Measurements from ENCODE around the gene PAN2.
"Not testable (repeated sequence)": the region's sequence is repeated elsewhere in the genome, so short reads cannot be mapped to it uniquely, and the experiment has no call there.

The PAN2 gene

GRCh38 chr12:56330936-56331490 lies 2.8 kb downstream of the PAN2 start:
- no peak for ATAC-seq
- H3K4me3 Mint-ChIP-seq, result no peak overlapping the region
- H3K4me1 Mint-ChIP-seq, result peaks cover 42% of the 10 kb centered on the region
- no peak for DNase-seq
- H3K9me3 Mint-ChIP-seq, result no peaks in the 10 kb centered on the region
- H3K27me3 Mint-ChIP-seq, result no peaks in the 10 kb centered on the region
- H3K27ac Mint-ChIP-seq, result no peak overlapping the region

DNA sequence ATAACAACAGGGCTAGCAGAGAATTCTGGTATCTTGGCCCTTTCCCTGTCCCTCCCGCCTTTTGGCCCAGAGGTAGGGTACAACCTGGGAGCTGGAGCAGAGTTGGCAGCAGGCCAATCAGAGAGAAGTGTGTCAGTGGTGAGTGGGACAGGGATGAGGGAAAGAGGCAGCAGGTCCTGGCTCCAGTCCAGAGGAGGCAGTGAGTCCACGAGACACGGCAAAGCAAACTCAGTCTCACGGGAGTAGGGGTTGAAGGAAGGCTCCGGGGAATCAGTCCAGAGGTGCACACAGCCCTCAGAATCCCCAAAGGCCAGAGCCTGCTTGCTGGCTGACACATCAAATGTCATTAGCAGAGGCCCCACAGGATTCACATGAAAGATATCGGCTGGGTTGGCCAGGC lies 7.3 kb downstream of the PAN2 start:
- DNase-seq (no peak), ATAC-seq (no peak)
- H3K27me3 Mint-ChIP-seq, result no peaks in the 10 kb centered on the region
- no peaks in the 10 kb centered on the region for H3K9me3 Mint-ChIP-seq
- H3K27ac Mint-ChIP-seq, result no peak overlapping the region
- peaks cover 12% of the 10 kb centered on the region for H3K4me1 Mint-ChIP-seq
- no peak overlapping the region for H3K4me3 Mint-ChIP-seq

DNA sequence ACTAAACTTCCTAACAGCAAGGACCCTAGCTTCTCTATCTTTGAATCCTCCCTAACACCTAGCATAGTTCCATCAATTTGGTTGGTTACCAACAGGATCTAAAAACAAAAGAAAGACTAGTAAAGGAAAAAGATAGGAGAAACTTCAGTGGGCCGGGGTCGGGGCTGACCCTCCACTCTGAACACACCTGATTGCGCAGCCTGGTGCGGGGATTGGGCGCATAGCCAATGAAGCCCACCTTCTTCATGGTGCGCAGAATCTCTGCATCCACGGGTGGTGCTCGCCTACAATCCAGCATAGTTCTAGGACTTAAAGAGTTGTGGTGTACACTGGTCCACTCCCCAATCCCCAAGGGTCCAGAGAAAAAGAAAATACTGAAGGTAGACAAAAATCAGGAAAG lies 7.7 kb downstream of the PAN2 start:
- Mint-ChIP-seq H3K4me3 (no peak overlapping the region), H3K27me3 (no peaks in the 10 kb centered on the region), H3K27ac (no peak overlapping the region), H3K4me1 (peaks cover 9% of the 10 kb centered on the region), H3K9me3 (no peaks in the 10 kb centered on the region)
- ATAC-seq (no peak), DNase-seq (no peak)

DNA sequence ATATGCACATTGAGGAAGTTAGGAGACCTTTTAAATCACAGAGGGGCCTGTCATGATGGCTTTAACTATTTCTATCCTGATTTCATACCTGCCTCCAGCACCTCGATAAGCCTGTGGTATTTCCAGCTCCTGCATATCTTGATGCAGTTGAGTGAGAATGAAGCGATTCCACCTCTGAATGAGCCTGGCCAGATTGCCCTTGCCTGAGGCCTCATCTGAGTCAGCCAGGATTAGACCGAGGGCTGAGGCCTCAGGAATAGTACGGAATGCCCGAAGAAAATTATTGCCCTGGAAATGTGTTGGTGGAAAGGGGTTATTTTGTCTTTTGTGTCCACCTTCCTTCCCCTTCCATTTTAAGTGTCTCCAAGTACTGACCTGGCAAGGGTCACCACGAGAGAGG lies 9.6 kb downstream of the PAN2 start:
- Mint-ChIP-seq H3K9me3 (no peaks in the 10 kb centered on the region), H3K27ac (no peak overlapping the region), H3K4me1 (peaks cover 9% of the 10 kb centered on the region), H3K4me3 (no peak overlapping the region), H3K27me3 (no peaks in the 10 kb centered on the region)
- DNase-seq (no peak), ATAC-seq (no peak)

DNA sequence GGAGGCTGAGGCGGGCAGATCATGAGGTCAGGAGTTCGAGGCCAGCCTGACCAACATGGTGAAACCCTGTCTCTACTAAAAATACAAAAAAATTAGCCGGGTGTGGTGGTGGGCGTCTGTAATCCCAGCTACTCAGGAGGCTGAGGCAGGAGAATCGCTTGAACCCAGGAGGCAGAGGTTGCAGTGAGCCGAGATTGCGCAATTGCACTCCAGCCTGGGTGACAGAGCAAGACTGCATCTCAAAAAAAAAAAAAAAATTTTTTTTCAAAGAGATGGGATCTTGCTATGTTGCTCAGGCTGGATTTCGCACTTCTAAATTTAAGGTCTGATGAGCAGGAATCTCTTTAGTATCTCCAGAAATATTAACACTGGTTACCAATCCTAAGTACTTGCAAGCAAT lies 12.2 kb downstream of the PAN2 start:
- H3K27me3 Mint-ChIP-seq, H3K4me3 Mint-ChIP-seq, DNase-seq, H3K9me3 Mint-ChIP-seq, ATAC-seq, H3K27ac Mint-ChIP-seq: not testable (repeated sequence)
- H3K4me1 Mint-ChIP-seq, result peaks cover 10% of the 10 kb centered on the region

DNA sequence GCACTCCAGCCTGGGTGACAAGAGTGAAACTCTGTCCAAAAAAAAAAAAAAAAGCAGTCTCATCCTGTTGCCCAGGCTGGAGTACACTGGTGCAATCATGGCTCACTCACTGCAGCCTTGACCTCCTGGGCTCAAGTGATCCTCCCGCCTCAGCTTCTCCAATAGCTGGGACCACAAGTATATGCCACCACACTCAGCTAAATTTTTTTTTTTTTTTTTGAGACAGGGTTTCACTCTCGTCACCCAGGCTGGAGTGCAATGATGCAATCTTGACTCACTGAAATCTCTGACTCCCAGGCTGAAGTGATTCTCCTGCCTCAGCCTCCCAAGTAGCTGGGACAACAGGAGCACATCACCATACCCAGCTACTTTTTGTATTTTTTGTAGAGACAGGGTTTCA lies 12.8 kb downstream of the PAN2 start:
- H3K27ac Mint-ChIP-seq, result peak overlapping the region in 1 of 2 donors; percentile 57
- no peaks in the 10 kb centered on the region for H3K27me3 Mint-ChIP-seq
- H3K9me3 Mint-ChIP-seq, result no peaks in the 10 kb centered on the region
- H3K4me1 Mint-ChIP-seq, result peaks cover 7% of the 10 kb centered on the region
- H3K4me3 Mint-ChIP-seq, result no peak overlapping the region
- ATAC-seq, result peak; percentile 5
- DNase-seq, result peak in 1 of 2 donors; percentile 15

DNA sequence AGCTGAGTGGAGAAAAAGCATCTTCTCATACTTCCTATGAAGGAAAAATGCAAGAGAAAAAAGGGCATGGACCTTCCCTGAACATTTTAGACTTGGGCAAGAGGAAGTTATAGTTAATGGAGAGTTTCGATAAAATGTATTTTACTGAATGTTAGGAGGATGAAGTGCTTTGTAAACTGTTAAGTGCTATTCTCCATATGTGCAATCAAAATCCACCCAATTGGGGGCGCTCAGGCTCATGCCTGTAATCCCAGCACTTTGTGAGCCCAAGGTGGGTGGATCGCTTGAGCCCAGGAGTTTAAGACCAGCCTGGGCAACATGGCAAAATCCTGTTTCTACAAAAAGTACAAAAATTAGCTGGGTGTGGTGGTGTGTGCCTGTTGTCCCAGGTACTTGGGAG lies 16.1 kb downstream of the PAN2 start:
- H3K27ac Mint-ChIP-seq, result no peak overlapping the region
- no peak overlapping the region for H3K4me3 Mint-ChIP-seq
- H3K4me1 Mint-ChIP-seq, result peaks cover 25% of the 10 kb centered on the region
- ATAC-seq, result no peak
- no peaks in the 10 kb centered on the region for H3K27me3 Mint-ChIP-seq
- H3K9me3 Mint-ChIP-seq, result no peaks in the 10 kb centered on the region
- DNase-seq, result no peak

GRCh38 chr12:56315622-56316473 lies 18.0 kb downstream of the PAN2 start, which contains the start of gene CNPY2:
TSS of gene CNPY2 (minus strand) at chr12:56315988. CDS start at chr12:56315217, 771 bp downstream.
- peak within 1 kb of the TSS; percentile 97 to 100 for H3K27ac Mint-ChIP-seq
- H3K4me3 Mint-ChIP-seq, result peak within 1 kb of the TSS; percentile 95 to 100
- H3K27me3 Mint-ChIP-seq, result no peaks in the 10 kb centered on the region
- ATAC-seq (peak; percentile 94), DNase-seq (peak; percentile 93 to 94)
- no peaks in the 10 kb centered on the region for H3K9me3 Mint-ChIP-seq
- H3K4me1 Mint-ChIP-seq, result peaks cover 25% of the 10 kb centered on the region

DNA sequence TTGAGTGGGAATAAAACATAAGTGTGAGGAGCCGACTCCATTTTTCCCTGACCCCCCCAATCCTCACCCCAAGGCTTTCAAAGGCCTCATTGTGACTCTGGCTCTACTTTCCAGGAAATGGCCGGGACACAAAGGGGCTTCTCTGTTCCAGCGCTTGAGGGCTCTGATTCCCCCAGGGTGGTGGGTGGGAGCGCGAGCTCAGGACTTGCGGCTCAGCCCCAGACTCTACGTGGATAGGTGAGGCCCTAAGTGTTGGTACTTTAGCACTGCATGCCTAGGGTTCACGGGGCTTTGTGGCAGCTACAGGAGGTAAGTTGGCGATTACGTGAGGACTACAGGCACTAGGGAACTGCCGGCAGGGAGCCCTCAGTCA lies 18.6 kb downstream of the PAN2 start:
- peak overlapping the region; percentile 97 to 100 for H3K27ac Mint-ChIP-seq
- peaks cover 25% of the 10 kb centered on the region for H3K4me1 Mint-ChIP-seq
- H3K27me3 Mint-ChIP-seq, result no peaks in the 10 kb centered on the region
- peak in 1 of 2 donors; percentile 22 for DNase-seq
- ATAC-seq, result peak; percentile 1
- no peaks in the 10 kb centered on the region for H3K9me3 Mint-ChIP-seq
- peak overlapping the region; percentile 95 to 100 for H3K4me3 Mint-ChIP-seq

- Mint-ChIP-seq H3K27me3 (no peaks in the 10 kb centered on the region), H3K9me3 (no peaks in the 10 kb centered on the region), H3K4me3 (no peak overlapping the region), H3K4me1 (peaks cover 18% of the 10 kb centered on the region), H3K27ac (peak overlapping the region in 1 of 2 donors; percentile 89)
- ATAC-seq (no peak), DNase-seq (no peak)
These were observed 22.8 kb downstream of the PAN2 start for GRCh38 chr12:56311003-56311402.

DNA sequence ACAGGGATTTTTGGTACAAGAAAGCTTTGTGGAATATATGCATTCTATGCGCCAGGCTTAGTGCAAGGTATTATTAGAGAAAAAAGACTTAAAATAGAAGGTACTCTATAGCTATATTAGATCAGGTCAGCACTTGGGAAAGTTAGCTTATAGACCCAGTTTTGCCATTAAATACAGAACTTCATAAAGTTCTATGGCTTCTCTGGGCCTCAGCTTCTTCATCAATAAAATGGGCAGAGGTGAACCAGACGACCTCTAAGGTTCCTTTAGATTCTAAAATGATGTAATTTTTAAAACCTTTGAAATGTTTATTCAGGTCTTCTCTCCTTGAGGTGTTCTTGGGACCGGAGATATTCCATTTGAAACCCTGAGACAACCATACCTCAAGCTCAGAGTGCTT lies 25.1 kb downstream of the PAN2 start:
- no peaks in the 10 kb centered on the region for H3K9me3 Mint-ChIP-seq
- no peaks in the 10 kb centered on the region for H3K27me3 Mint-ChIP-seq
- no peak overlapping the region for H3K27ac Mint-ChIP-seq
- no peak for DNase-seq
- H3K4me1 Mint-ChIP-seq, result no peaks in the 10 kb centered on the region
- H3K4me3 Mint-ChIP-seq, result no peak overlapping the region
- ATAC-seq, result no peak

DNA sequence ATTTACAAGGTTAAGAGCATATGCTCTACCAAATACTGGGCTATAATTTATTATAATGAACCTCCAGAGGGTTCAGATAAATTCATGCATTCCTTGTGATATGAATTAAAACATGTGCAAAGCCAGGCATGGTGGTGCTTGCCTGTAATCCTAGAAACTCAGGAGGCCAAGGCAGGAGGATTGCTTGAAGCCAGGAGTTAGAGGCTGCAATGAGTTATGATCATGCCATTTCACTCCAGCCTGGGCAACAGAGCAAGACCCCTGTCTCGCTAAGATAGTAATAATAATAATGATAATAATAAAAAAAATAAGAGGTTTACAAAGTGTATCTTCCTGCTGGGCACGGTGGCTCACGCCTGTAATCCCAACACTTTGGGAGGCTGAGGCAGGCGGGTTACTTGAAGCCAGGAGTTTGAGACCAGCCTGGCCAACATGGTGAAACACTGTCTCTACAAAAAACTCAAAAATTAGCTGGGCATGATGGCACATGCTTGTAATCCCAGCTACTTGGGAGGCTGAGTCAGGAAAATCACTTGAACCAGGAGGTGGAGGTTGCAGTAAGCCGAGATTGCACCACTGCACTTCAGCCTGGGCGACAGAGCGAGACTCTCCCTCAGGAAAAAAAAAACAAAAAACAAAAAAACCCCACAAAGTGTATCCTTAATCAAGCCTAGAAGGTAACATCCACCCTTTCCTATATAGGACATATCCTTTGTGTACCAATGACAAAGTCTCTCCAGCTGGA lies 26.4 kb downstream of the PAN2 start:
- H3K27ac Mint-ChIP-seq, result peak overlapping the region in 1 of 2 donors; percentile 19
- no peaks in the 10 kb centered on the region for H3K9me3 Mint-ChIP-seq
- no peaks in the 10 kb centered on the region for H3K27me3 Mint-ChIP-seq
- H3K4me1 Mint-ChIP-seq, result peaks cover under 1% of the 10 kb centered on the region
- DNase-seq (no peak), ATAC-seq (no peak)
- no peak overlapping the region for H3K4me3 Mint-ChIP-seq

GRCh38 chr12:56304872-56305590 lies 28.8 kb downstream of the PAN2 start:
- Mint-ChIP-seq H3K27me3 (no peaks in the 10 kb centered on the region), H3K27ac (peak overlapping the region in 1 of 2 donors; percentile 1), H3K4me3 (no peak overlapping the region), H3K4me1 (peaks cover 22% of the 10 kb centered on the region), H3K9me3 (no peaks in the 10 kb centered on the region)
- no peak for ATAC-seq
- DNase-seq, result no peak

GRCh38 chr12:56304276-56304675 lies 29.5 kb downstream of the PAN2 start:
- Mint-ChIP-seq H3K27me3 (no peaks in the 10 kb centered on the region), H3K9me3 (no peaks in the 10 kb centered on the region), H3K27ac (no peak overlapping the region), H3K4me3 (no peak overlapping the region), H3K4me1 (peaks cover 22% of the 10 kb centered on the region)
- DNase-seq (no peak), ATAC-seq (no peak)

GRCh38 chr12:56300644-56301464 lies 32.9 kb downstream of the PAN2 start:
- Mint-ChIP-seq H3K27ac (peak overlapping the region; percentile 95 to 97), H3K4me1 (peaks cover 55% of the 10 kb centered on the region), H3K9me3 (no peaks in the 10 kb centered on the region), H3K27me3 (no peaks in the 10 kb centered on the region), H3K4me3 (peak overlapping the region; percentile 96 to 98)
- ATAC-seq (no peak), DNase-seq (no peak)
